HepG2 (cell line): ENCODE results near the gene USP19. TPM values are rescaled to one million over a fixed set of nuclear protein-coding genes. Genes with fewer than 3 reads are reported as not detected.
A peak's percentile ranks its signal among the peaks of the same experiment; 100 is the strongest.

Source experiments
- JDP2 ChIP-seq: sonication (generic); formaldehyde crosslinking; IDR thresholded peaks from 2 replicates; pipeline ENCODE4 v1.8.1; 2022; ENCODE audit warnings: missing genetic modification reagents, borderline replicate concordance
- JUNB ChIP-seq: sonication (generic); formaldehyde crosslinking; IDR thresholded peaks from 2 replicates; pipeline ENCODE4 v1.8.0; 2022; ENCODE audit warnings: missing genetic modification reagents, mild to moderate bottlenecking, borderline replicate concordance
- KLF16 ChIP-seq, 2 experiments: sonication (generic) in 1 of 2; formaldehyde crosslinking in 1 of 2; IDR thresholded peaks; 2 replicates each; pipeline versions ENCODE4 v1.6.1 to v1.8.0; 2016 to 2023; ENCODE audit warnings: missing genetic modification reagents in 2 of 2, missing compliant biosample characterization in 1 of 2
- MIER3 ChIP-seq: IDR thresholded peaks from 2 replicates; pipeline ENCODE4 v1.6.1; 2016; ENCODE audit warnings: missing compliant biosample characterization, borderline replicate concordance
- MNT ChIP-seq: fragments of 450-650 bp; IDR thresholded peaks from 2 replicates; pipeline ENCODE4 v1.6.1; 2016
- NPAS2 ChIP-seq: sonication (generic); formaldehyde crosslinking; IDR thresholded peaks from 2 replicates; pipeline ENCODE4 v1.8.0; 2022; ENCODE audit warnings: mild to moderate bottlenecking, missing genetic modification reagents, borderline replicate concordance
- NR1H2 ChIP-seq: sonication (generic); formaldehyde crosslinking; IDR thresholded peaks from 2 replicates; pipeline ENCODE4 v1.8.1; 2022; ENCODE audit warnings: low read depth, missing genetic modification reagents, borderline replicate concordance
- RFX1 ChIP-seq: fragments of 450-650 bp; IDR thresholded peaks from 2 replicates; pipeline ENCODE4 v1.6.1; 2017
- TIGD3 ChIP-seq: sonication (generic); formaldehyde crosslinking; IDR thresholded peaks from 2 replicates; pipeline ENCODE4 v1.5.1; 2020; ENCODE audit warnings: mild to moderate bottlenecking, missing genetic modification reagents, borderline replicate concordance
- WIZ ChIP-seq: sonication (generic); formaldehyde crosslinking; IDR thresholded peaks from 2 replicates; pipeline ENCODE4 v1.5.1; 2020; ENCODE audit warnings: mild to moderate bottlenecking, missing genetic modification reagents
- ZFP36L1 ChIP-seq: sonication (generic); formaldehyde crosslinking; IDR thresholded peaks from 2 replicates; pipeline ENCODE4 v1.8.0; 2022; ENCODE audit warnings: mild to moderate bottlenecking, missing genetic modification reagents, moderate library complexity
- ZNF230 ChIP-seq: sonication (generic); formaldehyde crosslinking; IDR thresholded peaks from 2 replicates; pipeline ENCODE4 v1.4.0; 2020; ENCODE audit warnings: mild to moderate bottlenecking, missing genetic modification reagents
- ZNF280D ChIP-seq: sonication (generic); formaldehyde crosslinking; IDR thresholded peaks from 2 replicates; pipeline ENCODE4 v1.5.1; 2020; ENCODE audit warnings: mild to moderate bottlenecking, missing genetic modification reagents
- ZNF629 ChIP-seq: sonication (generic); formaldehyde crosslinking; conservative IDR thresholded peaks from 2 replicates; pipeline ENCODE4 v1.5.0; 2020; ENCODE audit warnings: missing genetic modification reagents
- ZNF746 ChIP-seq: sonication (generic); formaldehyde crosslinking; IDR thresholded peaks from 2 replicates; pipeline ENCODE4 v1.8.0; 2022; ENCODE audit warnings: mild to moderate bottlenecking, missing genetic modification reagents
- ZNF891 ChIP-seq: sonication (generic); formaldehyde crosslinking; IDR thresholded peaks from 2 replicates; pipeline ENCODE4 v1.5.0; 2020; ENCODE audit warnings: mild to moderate bottlenecking, missing genetic modification reagents
- ZSCAN30 ChIP-seq: sonication (generic); formaldehyde crosslinking; IDR thresholded peaks from 2 replicates; pipeline ENCODE4 v1.5.0; 2020; ENCODE audit warnings: mild to moderate bottlenecking, missing genetic modification reagents
- polyA plus RNA-seq, 8 experiments: library from polyadenylated mRNA; depleted of rRNA in 3 of 8; stranded (reverse) in 7 of 8; unstranded in 1 of 8; fragments of >200 nt; fragmentation: Illumina TruSeq in 4 of 8; extraction: Trizol in 4 of 8; gene quantifications; 2 replicates each; pipeline versions ENCODE4 v1.2.1 to v1.2.3, GENCODE V29; 2011 to 2016; ENCODE audit warnings: low read depth in 4 of 8, missing spikeins in 1 of 8, mixed read lengths in 1 of 8; ENCODE audit not compliant: insufficient read depth in 1 of 8
- total RNA-seq, 5 experiments: library from RNA; depleted of rRNA; stranded (reverse); fragments of >200 nt; fragmentation: Illumina TruSeq; extraction: Trizol; gene quantifications; 2 replicates each; pipeline ENCODE4 v1.2.3, GENCODE V29; 2016; ENCODE audit warnings: low read depth in 1 of 5
- TF ChIP-seq, protein P1 (sequence below): IDR thresholded peaks from 2 replicates; pipeline ENCODE4 v1.6.1; 2016; ENCODE audit warnings: low read depth, control low read depth
- TF ChIP-seq, protein P2 (sequence below): IDR thresholded peaks from 2 replicates; pipeline ENCODE4 v1.6.1; 2016; ENCODE audit warnings: low read depth

Gene USP19
- total and polyA plus RNA-seq, 2 of the 13 experiments (the other 11 are each of a cell fraction or from before 2014, with no cell fraction given) = 28.3 to 31.7 TPM

DNA sequence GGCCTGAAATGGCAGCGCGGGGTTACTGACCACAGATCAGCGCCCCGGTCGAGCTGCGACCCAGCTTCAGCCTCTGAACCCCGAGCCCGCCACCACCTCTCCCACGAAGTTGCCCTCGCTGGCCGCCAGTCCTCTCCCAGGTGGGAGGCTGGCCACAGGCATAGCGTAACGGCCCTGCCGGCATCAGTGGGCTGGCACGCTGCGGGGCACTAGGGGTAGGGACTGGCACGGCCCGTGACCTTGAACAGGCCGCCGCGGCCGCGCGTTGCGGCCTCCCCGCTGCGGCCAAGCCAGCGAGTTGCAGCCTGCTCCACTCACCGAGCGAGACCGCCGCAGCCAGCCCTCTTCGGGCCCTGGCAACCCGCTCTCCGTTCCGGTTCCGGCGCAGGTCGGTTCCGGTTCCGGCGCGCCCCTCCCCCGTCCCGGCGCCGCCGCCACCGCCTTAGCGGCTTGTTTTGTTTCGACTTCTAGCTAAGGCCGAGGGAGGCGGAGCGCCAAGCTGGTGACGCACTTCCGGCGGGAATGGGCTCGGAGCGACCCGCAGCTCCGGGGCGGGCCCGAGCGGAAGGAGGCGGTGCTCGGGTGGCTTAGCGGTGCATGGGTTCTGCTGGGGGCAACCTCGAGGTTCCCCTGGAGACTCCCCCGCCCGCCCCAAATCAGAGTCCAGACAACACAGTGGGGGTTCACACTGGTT, at the start of gene USP19 (continued):
- no peak for TF ChIP-seq JUNB
- TF ChIP-seq NPAS2 (CRISPR knock-in tag) = no peak
- TF ChIP-seq MNT = 0 out of 2 replicates have a peak, but pooled peaks have one; percentile 23
- peak; percentile 49; the same call in 1 of the 2 replicates for TF ChIP-seq MIER3
- TF ChIP-seq ZNF746 (CRISPR knock-in tag) = no peak
- no peak for TF ChIP-seq ZSCAN30 (CRISPR knock-in tag)
- no peak for TF ChIP-seq RFX1
- no peak for TF ChIP-seq ZNF629 (CRISPR knock-in tag)
- TF ChIP-seq JDP2 (CRISPR knock-in tag) = no peak
- TF ChIP-seq ZNF891 (CRISPR knock-in tag) = no peak
- no peak for TF ChIP-seq ZFP36L1 (CRISPR knock-in tag)
- TF ChIP-seq ZNF230 (CRISPR knock-in tag) = 0 out of 2 replicates have a peak, but pooled peaks have one; percentile 57
- TF ChIP-seq, protein P1, sequence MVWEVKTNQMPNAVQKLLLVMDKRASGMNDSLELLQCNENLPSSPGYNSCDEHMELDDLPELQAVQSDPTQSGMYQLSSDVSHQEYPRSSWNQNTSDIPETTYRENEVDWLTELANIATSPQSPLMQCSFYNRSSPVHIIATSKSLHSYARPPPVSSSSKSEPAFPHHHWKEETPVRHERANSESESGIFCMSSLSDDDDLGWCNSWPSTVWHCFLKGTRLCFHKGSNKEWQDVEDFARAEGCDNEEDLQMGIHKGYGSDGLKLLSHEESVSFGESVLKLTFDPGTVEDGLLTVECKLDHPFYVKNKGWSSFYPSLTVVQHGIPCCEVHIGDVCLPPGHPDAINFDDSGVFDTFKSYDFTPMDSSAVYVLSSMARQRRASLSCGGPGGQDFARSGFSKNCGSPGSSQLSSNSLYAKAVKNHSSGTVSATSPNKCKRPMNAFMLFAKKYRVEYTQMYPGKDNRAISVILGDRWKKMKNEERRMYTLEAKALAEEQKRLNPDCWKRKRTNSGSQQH = peak; percentile 78
- TF ChIP-seq WIZ = no peak; the same call in 1 of the 2 replicates
- 0 out of 2 replicates have a peak, but pooled peaks have one; percentile 48 for TF ChIP-seq TIGD3
- TF ChIP-seq KLF16 (CRISPR knock-in tag; IDR thresholded peaks at IDR 0.05) = peak; percentile 59 to 99; a peak in 2 of 4 replicates
- TF ChIP-seq, protein P2, sequence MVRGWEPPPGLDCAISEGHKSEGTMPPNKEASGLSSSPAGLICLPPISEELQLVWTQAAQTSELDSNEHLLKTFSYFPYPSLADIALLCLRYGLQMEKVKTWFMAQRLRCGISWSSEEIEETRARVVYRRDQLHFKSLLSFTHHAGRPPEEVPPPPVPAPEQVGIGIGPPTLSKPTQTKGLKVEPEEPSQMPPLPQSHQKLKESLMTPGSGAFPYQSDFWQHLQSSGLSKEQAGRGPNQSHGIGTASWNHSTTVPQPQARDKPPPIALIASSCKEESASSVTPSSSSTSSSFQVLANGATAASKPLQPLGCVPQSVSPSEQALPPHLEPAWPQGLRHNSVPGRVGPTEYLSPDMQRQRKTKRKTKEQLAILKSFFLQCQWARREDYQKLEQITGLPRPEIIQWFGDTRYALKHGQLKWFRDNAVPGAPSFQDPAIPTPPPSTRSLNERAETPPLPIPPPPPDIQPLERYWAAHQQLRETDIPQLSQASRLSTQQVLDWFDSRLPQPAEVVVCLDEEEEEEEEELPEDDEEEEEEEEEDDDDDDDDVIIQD = no peak
- no peak for TF ChIP-seq NR1H2
- TF ChIP-seq ZNF280D = no peak; the same call in 1 of the 2 replicates
